Stimulated activated naive B cell treated with anti-CD40 and anti-IgM and Interleukin-4, amounts not matched to agents 10 μg/mL and 1 μg/mL and 100 μg/mL, for 72 hours (primary cell): ENCODE measurements around the gene NFATC2IP.
"Not testable (repeated sequence)": the region's sequence is repeated elsewhere in the genome, so short reads cannot be mapped to it uniquely, and the experiment has no call there.

Source experiments
- ATAC-seq, 2 donors: fragments of 150-1000 bp; cut with Tn5 transposase; replicated peaks; 2 replicates each; pipeline ENCODE4 v1.10.0; 2021; ENCODE audit warnings: moderate library complexity in 1 of 2
- DNase-seq: peaks from one replicate; pipeline ENCODE4 v3.0.0; 2021
- H3K27ac Mint-ChIP-seq: one replicate; pipeline ENCODE4 v1.8.0; 2022; ENCODE audit warnings: mild to moderate bottlenecking, mixed read lengths
- H3K27me3 Mint-ChIP-seq, 2 donors: one replicate each; pipeline ENCODE4 v1.8.0; 2022; ENCODE audit warnings: mixed read lengths in 2 of 2
- H3K36me3 Mint-ChIP-seq, 2 donors: one replicate each; pipeline ENCODE4 v1.8.0; 2022; ENCODE audit warnings: mixed read lengths in 2 of 2, mild to moderate bottlenecking in 1 of 2
- H3K4me1 Mint-ChIP-seq, 2 donors: one replicate each; pipeline ENCODE4 v1.8.0; 2022; ENCODE audit warnings: mixed read lengths in 2 of 2, mild to moderate bottlenecking in 1 of 2
- H3K4me3 Mint-ChIP-seq, 2 donors: one replicate each; pipeline ENCODE4 v1.8.0; 2022; ENCODE audit warnings: mild to moderate bottlenecking in 2 of 2, mixed read lengths in 2 of 2, moderate library complexity in 1 of 2
- H3K9me3 Mint-ChIP-seq, 2 donors: one replicate each; pipeline ENCODE4 v1.8.0; 2022; ENCODE audit warnings: mixed read lengths in 2 of 2, mild to moderate bottlenecking in 1 of 2

The NFATC2IP gene

DNA sequence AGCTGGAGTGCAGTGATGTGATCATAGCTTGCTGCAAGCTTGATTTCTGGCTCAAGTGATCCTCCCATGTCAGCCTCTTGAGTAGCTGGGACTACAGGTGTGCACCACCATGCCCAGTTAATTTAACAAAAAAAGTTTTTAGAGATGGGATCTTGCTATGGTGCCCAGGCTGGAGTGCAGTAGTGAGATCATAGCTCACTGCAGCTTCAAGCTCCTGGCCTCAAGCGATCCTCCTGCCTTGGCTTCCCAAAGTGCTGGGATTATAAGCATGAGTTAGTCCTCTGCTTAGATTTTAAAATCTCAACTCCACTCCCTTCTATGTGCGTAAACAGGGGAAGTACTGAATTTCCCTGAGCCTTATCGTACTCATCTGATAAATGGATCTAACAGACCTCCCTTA is 32.0 kb upstream of the NFATC2IP start:
- ATAC-seq (no peak), DNase-seq (no peak)
- Mint-ChIP-seq H3K9me3 (no peaks in the 10 kb centered on the region), H3K4me3 (no peak overlapping the region), H3K27me3 (no peaks in the 10 kb centered on the region), H3K4me1 (peaks cover 14 to 37% of the 10 kb centered on the region in 2 donors), H3K36me3 (peaks cover 43% of the 10 kb centered on the region in 2 donors), H3K27ac (no peak overlapping the region)

DNA sequence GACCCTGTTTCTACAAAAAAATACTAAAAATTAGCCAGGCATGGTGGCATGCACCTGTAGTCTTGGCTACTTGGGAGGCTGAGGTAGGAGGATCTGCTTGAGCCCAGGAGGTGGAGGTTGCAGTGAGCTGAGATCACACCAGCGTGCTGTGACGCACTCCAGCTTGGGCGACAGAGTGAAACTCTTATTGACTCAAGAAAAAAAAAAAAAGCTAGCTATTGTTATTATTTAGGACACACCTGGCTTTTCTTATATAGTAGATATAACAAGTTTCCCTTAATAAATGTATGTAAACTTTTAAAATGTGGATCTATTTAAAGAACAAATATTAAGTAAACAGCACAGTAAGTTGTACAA is 27.5 kb upstream of the NFATC2IP start:
- Mint-ChIP-seq H3K27ac (peak overlapping the region; percentile 99), H3K27me3 (no peaks in the 10 kb centered on the region), H3K9me3 (no peaks in the 10 kb centered on the region), H3K4me1 (peaks cover 26 to 55% of the 10 kb centered on the region in 2 donors), H3K4me3 (peak overlapping the region; percentile 95 to 96), H3K36me3 (peaks cover 23 to 26% of the 10 kb centered on the region in 2 donors)
- DNase-seq (no peak), ATAC-seq (no peak)

DNA sequence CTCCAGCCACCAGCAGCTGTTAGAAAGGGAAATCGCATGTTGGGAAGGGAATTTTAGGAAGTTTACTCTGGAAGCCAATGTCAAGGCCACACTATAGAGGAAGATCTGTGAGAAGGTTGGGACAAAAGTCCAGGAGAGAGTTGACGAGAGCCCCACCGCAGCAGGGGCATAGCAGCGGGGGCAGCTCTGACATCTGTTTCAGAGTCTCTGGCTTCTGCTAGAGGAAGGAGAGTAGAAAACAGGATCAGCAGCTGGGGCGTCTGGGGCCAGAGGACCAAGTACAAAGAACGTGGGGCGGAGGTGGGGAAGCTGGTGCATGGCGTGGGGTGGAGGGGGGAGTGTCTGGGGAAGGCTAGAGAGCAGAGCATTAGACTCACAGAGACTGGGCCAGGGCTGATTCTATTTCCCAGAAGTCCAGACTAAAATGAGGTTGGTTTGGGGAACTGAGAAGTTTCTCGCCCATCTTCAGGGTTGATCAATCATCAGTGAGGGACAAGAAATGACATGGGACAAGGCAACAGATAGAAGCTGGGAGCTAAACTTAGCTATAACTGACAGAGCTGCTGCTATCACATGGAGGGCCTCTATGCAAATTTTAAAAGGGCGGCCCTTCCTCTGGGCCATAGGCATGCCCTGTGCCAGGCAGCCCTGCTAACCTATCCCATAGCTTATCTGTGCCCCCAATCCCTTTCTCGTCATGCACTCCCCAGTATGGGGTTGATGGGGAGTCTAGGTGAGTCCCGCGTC is 26.9 kb upstream of the NFATC2IP start:
- peak overlapping the region; percentile 99 for H3K27ac Mint-ChIP-seq
- H3K36me3 Mint-ChIP-seq, result peaks cover 21 to 26% of the 10 kb centered on the region in 2 donors
- H3K4me1 Mint-ChIP-seq, result peaks cover 26 to 57% of the 10 kb centered on the region in 2 donors
- no peaks in the 10 kb centered on the region for H3K27me3 Mint-ChIP-seq
- peak overlapping the region; percentile 95 to 96 for H3K4me3 Mint-ChIP-seq
- H3K9me3 Mint-ChIP-seq, result no peaks in the 10 kb centered on the region
- ATAC-seq (peak; percentile 78 to 80), DNase-seq (peak; percentile 82)

DNA sequence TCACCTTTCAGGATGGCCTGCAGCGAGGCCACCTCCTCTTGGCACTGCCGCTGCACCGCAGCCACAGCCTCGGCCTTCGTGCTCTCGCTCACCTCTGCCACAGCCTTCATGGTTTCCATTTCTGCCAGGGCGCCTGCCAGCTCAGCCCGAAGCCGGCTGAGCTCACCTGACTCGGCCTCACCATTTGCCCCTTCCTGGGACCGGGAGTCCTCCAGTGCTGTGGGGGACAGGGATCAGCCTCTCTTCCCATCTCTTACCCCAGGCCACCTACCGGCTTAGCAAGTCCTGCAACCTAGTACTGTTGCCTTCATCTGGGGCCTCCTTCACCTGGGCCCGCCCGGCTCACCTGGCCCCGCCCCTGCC is 26.4 kb upstream of the NFATC2IP start:
- peaks cover 16 to 23% of the 10 kb centered on the region in 2 donors for H3K36me3 Mint-ChIP-seq

DNA sequence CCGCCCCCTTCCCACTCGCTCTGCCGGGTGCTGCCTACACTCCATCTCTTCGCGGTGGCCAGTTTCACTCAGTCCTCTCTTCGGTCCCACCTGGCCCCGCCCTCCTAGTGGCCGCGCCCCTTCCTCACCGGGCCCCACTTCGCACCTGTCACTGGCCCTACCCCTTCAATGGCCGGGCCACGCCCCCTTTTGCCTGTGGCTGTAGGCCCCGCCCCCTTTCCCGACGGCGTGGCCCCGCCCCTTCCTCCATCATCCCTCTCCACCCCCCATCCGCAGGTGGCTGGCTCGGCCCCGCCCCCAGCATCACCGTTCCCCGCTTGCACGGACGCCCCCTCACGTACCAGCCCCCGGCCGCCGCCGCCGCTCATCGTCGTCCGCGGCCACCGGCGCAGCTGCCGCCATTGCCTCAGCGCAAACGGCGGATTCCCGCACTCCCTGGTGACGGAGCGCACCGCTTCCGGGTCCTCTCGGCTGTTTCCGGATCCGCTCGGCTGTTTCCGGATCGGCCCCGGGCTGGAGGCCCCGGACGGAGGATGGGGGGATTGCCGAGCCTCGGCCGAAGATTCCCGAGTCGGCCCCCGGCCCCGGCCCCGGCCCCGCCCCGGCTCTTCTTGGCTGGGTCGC is 25.9 kb upstream of the NFATC2IP start, which contains the start of gene RABEP2:
Gene RABEP2, minus strand, starts transcription at position 477 of the 624 bp plus-strand sequence. Its CDS starts 75 bp downstream, at position 402.
- DNase-seq, result peak; percentile 97
- no peaks in the 10 kb centered on the region for H3K9me3 Mint-ChIP-seq
- peaks cover 12 to 19% of the 10 kb centered on the region in 2 donors for H3K36me3 Mint-ChIP-seq
- no peaks in the 10 kb centered on the region for H3K27me3 Mint-ChIP-seq
- peak within 1 kb of the TSS; percentile 95 to 96 for H3K4me3 Mint-ChIP-seq
- peak; percentile 57 to 68 for ATAC-seq
- peak within 1 kb of the TSS; percentile 99 for H3K27ac Mint-ChIP-seq
- peaks cover 28 to 56% of the 10 kb centered on the region in 2 donors for H3K4me1 Mint-ChIP-seq

More for the DNA sequence above, 26.4 kb upstream of the NFATC2IP start:
- ATAC-seq (no peak), DNase-seq (no peak)
- H3K4me3 Mint-ChIP-seq, result peak overlapping the region; percentile 95 to 96
- peak overlapping the region; percentile 99 for H3K27ac Mint-ChIP-seq
- H3K4me1 Mint-ChIP-seq, result peaks cover 28 to 60% of the 10 kb centered on the region in 2 donors
- H3K27me3 Mint-ChIP-seq, result no peaks in the 10 kb centered on the region
- no peaks in the 10 kb centered on the region for H3K9me3 Mint-ChIP-seq

DNA sequence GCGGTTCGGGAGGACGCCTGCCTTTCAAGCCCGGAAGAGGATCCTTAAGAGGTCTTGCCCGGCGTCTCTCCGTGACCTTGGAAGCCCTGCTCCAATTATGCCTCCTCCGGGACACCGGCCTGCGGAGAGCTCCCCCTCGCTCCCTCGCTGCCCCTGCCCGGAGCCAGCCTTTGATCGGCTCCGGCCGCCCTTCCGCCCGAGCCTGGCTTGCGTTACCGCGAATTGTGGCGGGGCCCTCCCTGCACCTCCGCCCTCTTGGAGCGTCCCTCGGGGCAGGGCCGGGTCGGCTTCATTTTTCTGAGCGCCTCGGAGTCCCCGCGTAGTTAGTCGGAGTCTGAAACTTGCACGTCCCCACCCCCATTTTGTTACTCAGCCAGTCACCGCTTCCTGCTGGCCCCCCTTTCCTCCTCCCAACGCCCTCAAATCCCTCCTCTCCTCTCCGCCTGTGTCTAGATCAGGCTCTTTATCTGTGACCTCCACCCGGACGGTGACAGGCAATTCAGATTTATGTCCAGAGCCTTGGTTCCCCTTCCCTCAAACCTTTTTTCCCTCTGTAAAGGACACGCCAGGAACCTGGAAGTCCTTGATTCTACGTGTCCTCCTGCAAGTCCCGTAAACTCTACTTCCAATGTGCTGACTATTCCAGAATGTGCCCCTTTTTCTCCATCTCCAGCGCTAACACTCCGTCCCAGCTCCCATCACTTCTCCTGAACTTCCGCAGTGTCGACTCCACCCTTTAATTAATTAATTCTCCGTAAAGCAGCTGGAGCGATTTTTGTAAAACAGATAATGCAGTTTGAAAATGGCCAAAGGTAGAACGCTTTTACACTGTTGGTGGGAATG is 25.1 kb upstream of the NFATC2IP start:
- peak; percentile 87 for DNase-seq
- H3K4me1 Mint-ChIP-seq, result peaks cover 32 to 63% of the 10 kb centered on the region in 2 donors
- no peaks in the 10 kb centered on the region for H3K27me3 Mint-ChIP-seq
- peak; percentile 51 to 54 for ATAC-seq
- peaks cover 11 to 18% of the 10 kb centered on the region in 2 donors for H3K36me3 Mint-ChIP-seq
- peak overlapping the region; percentile 99 for H3K27ac Mint-ChIP-seq
- no peaks in the 10 kb centered on the region for H3K9me3 Mint-ChIP-seq
- peak overlapping the region; percentile 95 to 96 for H3K4me3 Mint-ChIP-seq

DNA sequence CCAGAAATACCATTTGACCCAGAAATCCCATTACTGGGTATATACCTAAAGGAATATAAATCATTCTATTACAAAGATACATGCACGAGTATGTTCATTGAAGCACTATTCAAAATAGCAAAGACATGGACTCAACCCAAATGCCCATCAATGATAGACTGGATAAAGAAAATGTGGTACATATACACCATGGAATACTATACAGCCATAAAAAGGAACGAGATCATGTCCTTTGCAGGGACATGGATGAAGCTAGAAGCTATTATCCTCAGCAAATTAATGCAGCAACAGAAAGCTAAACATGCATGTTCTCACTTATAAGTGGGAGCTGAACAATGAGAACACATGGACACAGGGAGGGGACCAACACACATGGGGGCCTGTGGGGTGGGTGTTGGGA is 24.5 kb upstream of the NFATC2IP start:
- not testable (repeated sequence) for H3K27me3 Mint-ChIP-seq, DNase-seq, ATAC-seq, H3K9me3 Mint-ChIP-seq
- H3K4me1 Mint-ChIP-seq, result peaks cover 33 to 65% of the 10 kb centered on the region in 2 donors
- peak overlapping the region; percentile 99 for H3K27ac Mint-ChIP-seq
- peaks cover 8 to 14% of the 10 kb centered on the region in 2 donors for H3K36me3 Mint-ChIP-seq
- H3K4me3 Mint-ChIP-seq, result peak overlapping the region; percentile 95 to 96

DNA sequence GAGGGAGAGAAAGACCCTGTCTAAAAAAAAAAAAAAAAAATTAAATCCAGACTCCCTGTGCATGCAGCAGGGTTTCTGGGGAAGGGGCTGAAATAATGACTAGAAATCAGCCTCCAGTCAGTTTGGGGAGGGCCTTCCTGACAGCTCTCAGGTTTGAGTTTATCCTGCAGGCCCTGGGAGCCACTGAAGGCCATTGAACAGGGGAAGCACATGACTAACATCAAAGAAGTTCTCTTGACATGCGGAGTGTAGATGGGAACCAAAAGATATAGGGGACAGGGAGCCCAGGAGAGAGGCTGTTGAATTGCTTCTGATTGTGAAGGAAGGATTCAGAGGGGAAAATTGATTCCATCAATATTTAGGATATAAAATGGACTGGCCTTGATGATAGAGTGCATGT is 22.9 kb upstream of the NFATC2IP start:
- H3K27me3 Mint-ChIP-seq, result no peaks in the 10 kb centered on the region
- H3K4me3 Mint-ChIP-seq, result no peak overlapping the region
- peak overlapping the region; percentile 56 for H3K27ac Mint-ChIP-seq
- peaks cover 33 to 72% of the 10 kb centered on the region in 2 donors for H3K4me1 Mint-ChIP-seq
- H3K36me3 Mint-ChIP-seq, result peaks cover 12 to 13% of the 10 kb centered on the region in 2 donors
- H3K9me3 Mint-ChIP-seq, result no peaks in the 10 kb centered on the region
- no peak for ATAC-seq
- DNase-seq, result no peak

DNA sequence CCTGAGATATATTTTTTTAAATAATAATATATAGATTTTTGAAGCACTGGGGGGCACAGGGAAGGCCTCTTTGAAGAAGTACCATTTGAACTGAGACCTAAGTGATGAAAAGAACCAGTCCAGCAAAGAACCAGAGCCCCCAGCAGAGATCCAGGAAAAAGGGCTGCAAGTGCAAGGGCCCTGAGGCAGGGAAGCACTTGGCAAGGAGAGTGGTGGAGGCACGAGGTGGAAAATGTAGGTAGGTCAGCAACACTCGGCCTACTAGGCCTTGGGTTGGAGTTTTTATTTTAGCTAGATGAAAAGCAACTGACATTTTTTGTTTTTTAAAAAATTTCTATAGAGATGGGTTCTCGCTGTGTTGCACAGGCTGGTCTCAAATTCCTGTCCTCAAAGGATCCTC is 20.5 kb upstream of the NFATC2IP start:
- Mint-ChIP-seq H3K27ac (peak overlapping the region; percentile 87), H3K4me1 (peaks cover 30 to 71% of the 10 kb centered on the region in 2 donors), H3K9me3 (no peaks in the 10 kb centered on the region), H3K36me3 (peaks cover 16 to 19% of the 10 kb centered on the region in 2 donors), H3K4me3 (peak overlapping the region; percentile 20 to 25), H3K27me3 (no peaks in the 10 kb centered on the region)
- DNase-seq (no peak), ATAC-seq (no peak)

DNA sequence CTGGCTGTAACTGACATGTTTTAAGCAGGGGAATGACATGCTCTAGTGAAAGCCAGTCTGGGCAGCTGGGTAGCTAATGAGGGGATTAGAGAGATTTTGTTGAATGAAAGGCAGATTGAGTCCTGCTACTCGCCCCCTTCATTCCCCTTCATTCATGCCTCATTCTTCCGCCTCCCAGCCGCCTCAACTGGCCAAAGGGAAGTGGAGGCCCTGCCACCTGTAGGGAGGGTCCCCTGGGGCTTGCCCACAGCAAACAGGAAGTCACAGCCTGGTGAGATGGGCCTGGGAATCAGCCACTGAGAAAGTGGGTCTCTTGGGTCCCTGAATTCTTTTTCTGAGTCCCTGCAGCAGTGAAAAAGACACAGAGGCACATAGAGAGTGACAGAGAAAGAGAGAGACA is 20.1 kb upstream of the NFATC2IP start:
- Mint-ChIP-seq H3K27ac (peak overlapping the region; percentile 87), H3K36me3 (peaks cover 20 to 23% of the 10 kb centered on the region in 2 donors), H3K4me1 (peaks cover 34 to 73% of the 10 kb centered on the region in 2 donors), H3K9me3 (no peaks in the 10 kb centered on the region), H3K4me3 (peak overlapping the region; percentile 71 to 76), H3K27me3 (no peaks in the 10 kb centered on the region)
- peak; percentile 72 to 74 for ATAC-seq
- peak; percentile 67 for DNase-seq

DNA sequence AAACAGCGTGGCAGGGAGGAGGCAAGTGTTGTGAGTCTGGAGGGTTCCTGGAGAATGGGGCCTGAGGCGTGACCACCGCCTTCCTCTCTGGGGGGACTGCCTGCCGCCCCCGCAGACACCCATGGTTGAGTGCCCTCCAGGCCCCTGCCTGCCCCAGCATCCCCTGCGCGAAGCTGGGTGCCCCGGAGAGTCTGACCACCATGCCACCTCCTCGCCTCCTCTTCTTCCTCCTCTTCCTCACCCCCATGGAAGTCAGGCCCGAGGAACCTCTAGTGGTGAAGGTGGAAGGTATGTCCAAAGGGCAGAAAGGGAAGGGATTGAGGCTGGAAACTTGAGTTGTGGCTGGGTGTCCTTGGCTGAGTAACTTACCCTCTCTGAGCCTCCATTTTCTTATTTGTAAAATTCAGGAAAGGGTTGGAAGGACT is 18.9 kb upstream of the NFATC2IP start, which contains the start of gene CD19:
Gene CD19, plus strand, starts transcription at position 171 of the 425 bp plus-strand sequence. Its CDS starts 30 bp downstream, at position 201.
- peaks cover 31 to 35% of the 10 kb centered on the region in 2 donors for H3K36me3 Mint-ChIP-seq
- peak; percentile 70 for DNase-seq
- peak within 1 kb of the TSS; percentile 96 for H3K27ac Mint-ChIP-seq
- ATAC-seq, result peak; percentile 70 to 76
- no peaks in the 10 kb centered on the region for H3K27me3 Mint-ChIP-seq
- peak within 1 kb of the TSS; percentile 90 to 94 for H3K4me3 Mint-ChIP-seq
- peaks cover 36 to 79% of the 10 kb centered on the region in 2 donors for H3K4me1 Mint-ChIP-seq
- H3K9me3 Mint-ChIP-seq, result peaks cover 0 to 6% of the 10 kb centered on the region in 2 donors

DNA sequence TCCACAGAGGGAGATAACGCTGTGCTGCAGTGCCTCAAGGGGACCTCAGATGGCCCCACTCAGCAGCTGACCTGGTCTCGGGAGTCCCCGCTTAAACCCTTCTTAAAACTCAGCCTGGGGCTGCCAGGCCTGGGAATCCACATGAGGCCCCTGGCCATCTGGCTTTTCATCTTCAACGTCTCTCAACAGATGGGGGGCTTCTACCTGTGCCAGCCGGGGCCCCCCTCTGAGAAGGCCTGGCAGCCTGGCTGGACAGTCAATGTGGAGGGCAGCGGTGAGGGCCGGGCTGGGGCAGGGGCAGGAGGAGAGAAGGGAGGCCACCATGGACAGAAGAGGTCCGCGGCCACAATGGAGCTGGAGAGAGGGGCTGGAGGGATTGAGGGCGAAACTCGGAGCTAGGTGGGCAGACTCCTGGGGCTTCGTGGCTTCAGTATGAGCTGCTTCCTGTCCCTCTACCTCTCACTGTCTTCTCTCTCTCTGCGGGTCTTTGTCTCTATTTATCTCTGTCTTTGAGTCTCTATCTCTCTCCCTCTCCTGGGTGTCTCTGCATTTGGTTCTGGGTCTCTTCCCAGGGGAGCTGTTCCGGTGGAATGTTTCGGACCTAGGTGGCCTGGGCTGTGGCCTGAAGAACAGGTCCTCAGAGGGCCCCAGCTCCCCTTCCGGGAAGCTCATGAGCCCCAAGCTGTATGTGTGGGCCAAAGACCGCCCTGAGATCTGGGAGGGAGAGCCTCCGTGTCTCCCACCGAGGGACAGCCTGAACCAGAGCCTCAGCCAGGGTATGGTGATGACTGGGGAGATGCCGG is 18.2 kb upstream of the NFATC2IP start:
- H3K27ac Mint-ChIP-seq, result peak overlapping the region; percentile 96

DNA sequence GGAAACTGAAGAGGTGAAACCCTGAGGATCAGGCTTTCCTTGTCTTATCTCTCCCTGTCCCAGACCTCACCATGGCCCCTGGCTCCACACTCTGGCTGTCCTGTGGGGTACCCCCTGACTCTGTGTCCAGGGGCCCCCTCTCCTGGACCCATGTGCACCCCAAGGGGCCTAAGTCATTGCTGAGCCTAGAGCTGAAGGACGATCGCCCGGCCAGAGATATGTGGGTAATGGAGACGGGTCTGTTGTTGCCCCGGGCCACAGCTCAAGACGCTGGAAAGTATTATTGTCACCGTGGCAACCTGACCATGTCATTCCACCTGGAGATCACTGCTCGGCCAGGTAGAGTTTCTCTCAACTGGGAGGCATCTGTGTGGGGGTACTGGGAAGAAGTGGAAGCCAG is 17.6 kb upstream of the NFATC2IP start:
- Mint-ChIP-seq H3K27me3 (no peaks in the 10 kb centered on the region), H3K4me1 (peaks cover 38 to 81% of the 10 kb centered on the region in 2 donors), H3K4me3 (peak overlapping the region; percentile 90 to 94), H3K9me3 (peaks cover 0 to 6% of the 10 kb centered on the region in 2 donors), H3K27ac (peak overlapping the region; percentile 96), H3K36me3 (peaks cover 41 to 47% of the 10 kb centered on the region in 2 donors)
- DNase-seq, result no peak
- ATAC-seq, result no peak

More for the DNA sequence above, 18.2 kb upstream of the NFATC2IP start:
- Mint-ChIP-seq H3K9me3 (peaks cover 0 to 6% of the 10 kb centered on the region in 2 donors), H3K4me1 (peaks cover 37 to 80% of the 10 kb centered on the region in 2 donors), H3K4me3 (peak overlapping the region; percentile 90 to 94), H3K27me3 (no peaks in the 10 kb centered on the region), H3K36me3 (peaks cover 35 to 41% of the 10 kb centered on the region in 2 donors)
- ATAC-seq, result no peak
- DNase-seq, result no peak
